GM21529 (cell line): ENCODE data around the gene FOXP1.

Source experiments
- ATAC-seq: cut with Tn5 transposase; IDR thresholded peaks from one replicate; pipeline ENCODE4 v1.9.1; 2021; ENCODE audit not compliant: unreplicated experiment

FOXP1 gene

DNA sequence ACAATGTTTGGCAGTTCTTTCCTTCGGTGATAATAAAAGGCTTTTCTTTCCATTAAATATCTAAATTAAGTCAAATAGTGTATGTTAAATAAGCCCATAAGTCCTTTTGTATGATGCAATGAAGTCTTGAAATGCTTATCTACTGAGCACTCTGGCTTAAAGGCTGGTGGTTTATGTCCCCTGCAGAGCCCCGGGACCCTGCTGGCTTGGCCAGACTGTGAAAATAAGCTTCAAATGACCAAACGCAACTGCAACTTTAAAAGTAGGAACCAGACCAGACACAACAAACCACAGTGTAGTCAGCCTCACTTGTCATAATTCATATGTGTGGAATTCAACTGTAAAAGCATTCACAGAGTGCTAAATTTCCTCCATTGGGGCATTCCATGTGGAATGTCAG is 72.5 kb downstream of the FOXP1 start:
- ATAC-seq, result no peak

DNA sequence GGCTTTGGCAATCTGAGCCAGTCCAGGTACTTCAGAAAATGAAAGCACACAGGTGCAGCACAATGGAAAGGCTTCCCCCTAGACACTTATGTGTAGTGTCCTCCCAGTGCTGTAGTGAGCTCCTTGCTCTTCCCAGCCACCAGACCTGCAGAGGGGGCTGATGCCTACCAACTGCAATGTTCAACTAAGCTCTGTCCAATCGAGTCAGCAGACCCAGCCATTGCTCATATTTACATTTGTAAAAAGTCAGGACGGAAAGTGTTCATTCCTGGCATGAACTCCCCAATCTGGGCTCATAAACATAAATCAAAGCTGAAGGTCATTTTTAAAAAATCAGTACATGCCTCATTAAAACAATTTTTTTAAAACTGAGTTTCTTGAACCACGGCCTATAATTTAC is 73.0 kb downstream of the FOXP1 start:
- no peak for ATAC-seq

DNA sequence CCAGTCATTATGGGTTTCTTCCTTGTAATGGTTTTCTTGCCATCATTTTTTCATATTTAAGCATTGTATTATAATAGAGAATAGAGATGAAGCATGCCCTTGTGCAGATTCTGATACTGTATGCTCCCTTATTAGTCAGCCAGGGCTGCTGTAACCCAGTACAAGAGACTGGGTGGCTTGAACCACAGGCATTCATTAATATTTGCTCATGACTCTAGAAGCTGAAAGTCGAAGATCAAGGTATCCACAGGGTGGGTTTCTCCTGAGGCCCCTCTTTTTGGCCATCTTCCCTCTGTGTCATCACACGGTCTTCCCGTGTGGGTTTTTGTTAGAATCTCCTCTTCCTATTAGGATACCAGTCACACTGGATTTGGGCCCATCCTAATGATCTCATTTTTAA is 74.5 kb downstream of the FOXP1 start:
- no peak for ATAC-seq

DNA sequence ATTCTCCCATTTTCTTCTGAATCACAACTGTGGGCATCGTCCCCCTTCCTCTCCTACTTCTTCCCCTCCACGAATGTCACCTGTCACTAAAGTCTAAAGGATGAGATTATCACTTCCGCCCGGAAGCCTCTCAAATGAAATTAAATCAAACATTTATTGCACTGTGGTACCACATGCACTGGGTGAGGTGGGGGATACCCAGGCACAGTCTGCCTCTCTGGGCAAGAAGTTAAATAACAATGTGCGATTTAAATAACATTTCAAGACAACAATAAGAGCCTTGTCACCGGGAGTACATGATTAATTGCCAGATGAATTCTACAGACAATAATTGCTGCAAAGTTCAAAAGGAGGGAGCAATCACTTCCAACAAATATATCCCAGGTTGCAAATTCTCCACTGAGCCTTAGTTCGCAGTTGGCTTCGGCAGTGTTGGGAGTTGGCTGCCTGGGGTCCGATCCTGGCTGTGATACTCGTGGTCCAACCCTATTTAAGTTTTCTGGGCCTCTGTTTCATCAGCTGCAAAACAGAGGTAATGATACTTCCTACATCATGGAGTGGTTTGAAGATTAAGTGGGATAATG is 77.7 kb downstream of the FOXP1 start:
- ATAC-seq, result no peak

DNA sequence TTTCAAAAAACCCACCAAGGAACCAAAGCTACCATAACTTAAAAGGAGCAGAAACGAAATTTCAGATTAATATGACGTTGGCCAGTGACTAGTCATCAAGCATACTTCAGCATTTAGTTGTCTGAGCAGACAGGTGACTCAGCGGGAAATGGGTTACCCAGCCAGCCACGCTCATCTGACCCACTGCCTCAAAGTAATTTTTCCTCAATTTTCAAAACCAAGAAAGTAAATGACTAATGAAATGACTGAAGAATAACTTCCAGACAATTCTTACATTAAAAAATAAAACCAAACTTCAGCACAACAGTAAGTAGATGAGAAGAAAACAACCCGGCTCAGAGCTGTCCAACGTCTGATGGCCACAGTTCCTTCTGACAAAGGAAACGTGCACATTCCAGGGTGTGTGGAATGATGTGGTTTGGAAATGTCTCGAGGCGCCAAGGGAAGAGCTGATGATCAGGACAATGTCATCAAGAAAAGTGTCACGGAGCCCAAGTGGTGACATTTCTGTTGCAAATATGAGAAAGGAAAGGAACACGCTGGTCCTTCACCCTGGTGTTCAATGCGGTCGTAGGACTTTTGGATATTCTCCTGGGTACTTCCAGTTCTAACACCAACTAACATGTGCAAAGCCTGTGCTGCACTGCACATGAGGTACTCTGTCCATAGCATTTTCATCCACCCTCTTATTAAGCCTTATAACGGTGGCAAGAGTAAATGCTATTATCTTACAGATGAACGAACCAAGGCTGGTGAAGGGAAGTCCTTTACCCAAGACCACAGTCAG is 79.1 kb downstream of the FOXP1 start:
- ATAC-seq, result no peak

DNA sequence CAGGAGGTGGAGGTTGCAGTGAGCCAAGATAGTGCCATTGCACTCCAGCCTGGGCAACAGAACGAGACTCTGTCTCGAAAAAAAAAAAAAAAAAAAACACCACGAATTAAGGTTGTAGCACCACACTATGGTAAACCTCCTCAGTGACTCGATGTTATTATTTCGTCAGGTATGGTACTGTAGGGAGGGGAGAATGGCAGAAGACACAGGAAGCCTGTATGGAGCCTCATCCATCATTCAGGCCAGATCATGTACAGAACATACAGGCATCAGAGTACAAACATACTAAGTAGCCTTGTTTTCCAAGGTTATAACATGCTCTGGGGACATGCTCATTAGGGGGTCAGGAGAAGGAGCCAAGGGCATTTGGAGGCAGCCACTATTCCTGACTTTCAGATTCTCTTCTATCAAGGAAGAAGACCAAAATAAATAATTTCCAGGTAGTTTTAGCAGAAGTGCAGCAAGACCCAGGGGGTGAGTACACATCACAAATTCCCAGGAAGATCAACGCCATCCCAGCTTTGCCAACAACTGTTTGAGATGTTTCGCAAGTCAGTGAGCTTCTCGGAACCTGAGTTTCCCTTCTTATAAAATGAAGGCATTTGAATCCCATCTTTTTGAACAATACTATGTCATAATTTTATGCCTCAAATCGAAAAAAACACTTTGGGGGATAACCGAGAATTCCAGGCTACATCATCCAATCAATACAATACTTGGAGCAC is 79.8 kb downstream of the FOXP1 start:
- ATAC-seq, result no peak

DNA sequence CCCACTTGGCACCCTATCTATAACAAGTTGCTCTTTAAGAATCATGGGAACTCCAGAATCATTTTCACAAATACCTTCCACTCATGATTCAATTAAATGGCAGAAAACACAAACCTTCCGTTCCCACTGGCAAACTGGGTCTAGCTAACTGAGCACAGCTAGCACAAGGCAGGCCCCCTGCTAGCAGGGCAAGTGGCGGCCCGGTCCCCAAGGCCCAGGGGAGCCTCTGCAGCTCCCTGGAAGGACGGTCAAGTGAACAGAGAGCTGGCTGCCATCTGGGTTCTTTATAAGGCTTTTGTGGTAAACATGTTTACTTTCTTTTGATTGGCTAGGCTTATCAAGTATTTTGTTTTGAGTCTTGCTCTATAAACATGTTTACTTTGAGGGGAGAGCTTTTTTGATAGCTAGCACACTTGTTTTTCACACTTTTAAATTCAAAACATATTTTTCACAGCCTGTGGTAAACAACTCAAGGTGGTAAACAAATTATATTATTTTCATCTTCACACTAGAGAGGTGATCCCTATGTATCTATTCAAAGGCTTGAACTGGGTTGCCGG is 81.4 kb downstream of the FOXP1 start:
- ATAC-seq, result no peak

DNA sequence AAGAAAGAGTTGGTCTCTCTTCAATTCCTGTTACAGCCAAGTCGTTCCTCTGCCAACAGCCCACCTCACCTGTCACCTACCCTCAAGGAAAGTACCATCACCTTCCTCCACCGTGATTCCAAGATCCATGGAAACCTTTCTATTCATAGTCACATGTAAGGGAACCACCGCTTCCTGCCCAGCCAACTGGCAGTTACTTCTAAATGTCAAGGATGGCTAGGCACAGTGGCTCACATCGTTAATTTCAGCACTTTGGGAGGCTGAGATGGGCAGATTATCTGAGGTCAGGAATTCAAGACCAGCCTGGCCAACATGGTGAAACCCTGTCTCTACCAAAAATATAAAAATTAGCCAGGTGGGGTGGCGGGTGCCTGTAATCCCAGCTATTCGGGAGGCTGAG is 82.8 kb downstream of the FOXP1 start:
- no peak for ATAC-seq

DNA sequence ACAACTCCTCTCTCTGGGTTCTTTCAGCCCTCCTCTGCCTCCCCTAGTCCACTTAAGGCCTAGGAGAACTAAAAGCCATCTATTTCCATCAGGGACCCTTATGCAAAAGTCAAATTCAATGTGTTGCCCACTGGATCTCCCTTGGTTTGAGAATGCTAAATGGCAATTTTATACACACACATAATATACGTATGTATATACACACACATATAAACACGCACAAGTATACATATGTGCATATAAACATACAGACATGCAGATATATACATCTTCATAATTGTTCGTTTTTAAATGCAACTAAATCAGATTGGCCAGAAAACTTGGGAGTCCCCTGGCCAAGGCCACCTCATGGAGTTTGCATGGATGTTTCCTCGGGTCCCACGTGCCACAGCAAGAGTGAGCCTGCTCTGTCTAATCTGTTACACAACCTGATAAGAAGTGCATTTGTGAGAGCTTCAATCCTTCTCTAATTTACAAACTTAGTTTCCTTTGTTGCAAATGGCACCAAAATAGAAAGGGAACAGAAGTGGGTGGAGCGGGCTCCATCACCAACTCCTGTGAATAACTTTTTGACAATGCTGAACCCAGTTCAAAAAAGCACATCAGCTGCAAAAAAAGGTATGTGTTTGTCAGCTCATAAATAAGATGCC is 84.2 kb downstream of the FOXP1 start:
- no peak for ATAC-seq

DNA sequence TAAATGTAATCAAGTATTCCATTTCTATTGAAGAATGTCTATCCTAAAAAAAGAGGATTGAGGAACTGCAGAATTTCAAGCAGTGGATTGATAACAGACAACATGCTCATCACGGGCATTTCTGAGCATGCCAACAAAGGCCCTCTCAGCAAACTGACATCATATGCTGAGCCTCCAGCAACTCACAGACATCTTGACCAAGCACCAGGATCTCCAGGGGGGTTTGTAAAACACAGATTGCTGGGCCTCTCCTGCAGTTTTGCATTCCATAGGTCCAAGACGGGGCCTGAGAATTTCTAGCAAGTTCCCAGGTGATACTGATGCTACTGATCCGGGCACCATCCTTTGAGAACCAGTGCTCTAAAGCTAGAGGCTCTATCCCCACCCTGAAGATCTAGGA is 85.0 kb downstream of the FOXP1 start:
- no peak for ATAC-seq

DNA sequence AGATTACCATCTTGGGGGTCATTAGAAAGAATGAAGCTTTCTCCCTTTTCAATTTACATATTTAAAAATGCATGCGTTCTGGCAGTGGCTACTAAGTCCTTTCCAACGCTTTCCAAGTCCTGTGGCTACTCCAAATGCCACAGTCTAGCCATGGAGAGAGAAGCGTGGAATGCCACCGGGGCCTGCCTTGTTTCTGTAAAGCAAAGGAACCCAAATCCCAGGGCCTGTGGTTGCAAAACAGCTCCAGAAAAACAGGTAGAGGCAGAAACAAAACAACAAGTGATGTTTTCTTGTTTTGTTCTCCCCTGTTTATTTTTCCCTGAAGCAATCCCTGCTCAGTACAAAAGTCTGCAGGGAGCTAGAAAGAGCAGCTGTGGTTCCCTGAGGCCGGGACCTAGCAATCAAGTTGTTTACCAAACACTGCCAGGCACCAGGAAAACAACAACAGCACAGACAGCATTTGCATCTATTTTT is 85.5 kb downstream of the FOXP1 start:
- ATAC-seq, result no peak

DNA sequence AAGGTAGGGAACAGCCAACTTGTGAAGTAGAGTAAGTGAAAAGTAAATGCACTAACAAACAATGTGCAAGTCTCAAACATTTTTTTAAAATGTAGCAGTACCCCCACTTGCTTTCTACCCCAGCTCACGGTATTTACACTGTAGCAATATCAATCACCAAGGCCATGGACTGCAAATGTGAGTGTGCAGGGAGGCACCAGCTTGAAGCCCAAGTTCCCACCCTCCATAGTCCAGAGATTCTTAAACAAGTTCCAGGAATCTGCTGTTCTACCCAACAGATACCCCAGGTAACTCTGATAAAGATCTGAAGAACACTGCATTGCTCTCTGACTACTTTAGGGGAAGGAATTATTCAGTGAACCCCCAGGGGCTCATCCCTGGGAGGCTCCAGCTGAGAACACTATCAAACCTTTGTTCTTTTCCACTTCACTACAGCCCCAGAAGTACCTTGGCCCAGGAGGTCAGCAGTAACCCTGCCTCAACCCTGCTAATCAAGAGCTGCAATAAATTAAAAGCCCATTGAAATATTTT is 86.1 kb downstream of the FOXP1 start:
- no peak for ATAC-seq

DNA sequence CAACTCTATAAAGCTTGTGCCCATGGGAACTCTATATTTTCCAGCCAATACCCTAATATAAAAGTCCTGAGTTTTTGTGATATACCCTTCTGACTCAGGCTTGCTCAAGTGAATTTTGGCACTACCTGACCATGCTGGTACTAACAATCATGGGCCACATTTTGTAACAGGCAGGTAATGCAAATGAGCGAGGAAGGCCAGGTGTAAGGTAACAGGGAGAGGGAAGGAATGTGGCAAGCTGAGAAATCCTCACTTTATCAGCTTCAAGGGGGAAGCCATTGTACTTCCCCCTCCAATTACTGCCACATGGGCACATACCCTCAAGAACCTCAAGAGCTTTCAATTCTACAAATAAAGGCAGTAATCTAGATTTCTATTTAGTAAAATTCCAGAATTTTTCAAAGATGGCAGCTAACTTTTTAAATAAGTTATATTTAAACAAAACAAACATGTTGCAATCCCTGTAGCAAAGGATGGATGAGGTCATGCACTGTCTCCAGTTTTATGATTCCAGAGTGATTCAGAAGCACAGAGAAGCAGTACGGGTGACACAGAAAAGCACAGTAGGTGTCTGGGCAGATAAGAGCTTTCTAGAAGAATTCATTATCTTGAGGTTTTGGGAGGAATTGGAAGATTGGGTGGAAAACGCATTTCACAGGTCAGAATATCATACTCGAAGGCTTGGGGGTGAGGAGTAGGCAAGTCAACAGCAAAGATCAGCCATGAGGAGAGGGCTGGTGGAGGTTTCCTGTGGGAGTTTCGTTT is 87.6 kb downstream of the FOXP1 start:
- no peak for ATAC-seq

DNA sequence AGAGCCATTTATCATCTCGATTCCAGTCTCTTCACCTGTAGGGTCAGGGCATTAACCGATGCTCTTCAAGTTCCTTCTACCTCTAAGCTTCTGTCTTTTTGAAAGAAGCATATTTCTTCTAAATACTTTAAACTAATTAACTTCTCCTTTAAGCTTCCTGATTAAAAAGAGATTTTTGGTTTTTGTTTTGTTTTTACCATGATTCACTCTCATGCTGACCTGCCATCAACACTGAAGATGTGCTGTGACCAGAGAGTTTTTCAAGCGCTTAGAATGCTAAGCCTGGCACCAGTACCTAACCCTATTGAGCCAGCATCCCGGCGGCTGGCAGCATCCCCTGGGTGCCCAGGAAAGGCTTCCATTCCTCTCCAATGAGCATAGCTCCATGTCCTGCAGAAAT is 89.3 kb downstream of the FOXP1 start:
- ATAC-seq, result no peak

DNA sequence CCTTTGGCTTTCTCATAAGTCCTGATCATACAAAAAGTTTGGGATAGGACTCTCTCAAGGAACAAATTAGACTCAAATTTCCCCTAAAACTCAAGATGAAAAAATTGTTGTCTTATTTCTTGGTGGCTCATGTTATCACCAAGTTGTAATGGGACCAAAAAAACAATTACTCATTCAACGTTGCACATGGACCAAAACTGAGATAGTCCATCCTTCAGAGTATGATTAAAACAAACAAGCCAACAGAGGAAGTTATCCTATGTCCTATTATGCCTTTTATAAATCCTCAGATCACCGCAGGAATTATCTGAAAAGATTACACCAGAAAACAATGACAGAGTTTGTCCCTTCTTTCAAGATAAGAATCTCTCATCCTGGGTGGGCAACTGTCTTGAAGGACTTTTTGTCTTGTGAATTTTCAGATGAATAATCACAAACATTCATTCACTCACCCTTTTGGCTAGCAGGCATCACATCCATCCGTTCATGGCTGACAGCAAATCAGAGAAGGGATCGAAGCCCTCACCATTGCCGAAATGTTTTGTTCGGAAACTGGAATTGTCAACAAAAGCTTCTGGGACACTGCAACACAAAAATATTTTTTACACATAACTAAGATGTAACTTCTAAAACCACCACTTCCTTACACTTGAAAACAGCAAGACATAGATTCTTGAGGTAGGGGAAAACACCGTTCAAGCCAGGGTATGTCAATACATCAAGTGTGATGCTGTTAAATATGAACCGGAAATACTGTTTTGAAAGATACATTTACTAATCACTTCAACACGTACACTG is 90.4 kb downstream of the FOXP1 start:
- no peak for ATAC-seq

DNA sequence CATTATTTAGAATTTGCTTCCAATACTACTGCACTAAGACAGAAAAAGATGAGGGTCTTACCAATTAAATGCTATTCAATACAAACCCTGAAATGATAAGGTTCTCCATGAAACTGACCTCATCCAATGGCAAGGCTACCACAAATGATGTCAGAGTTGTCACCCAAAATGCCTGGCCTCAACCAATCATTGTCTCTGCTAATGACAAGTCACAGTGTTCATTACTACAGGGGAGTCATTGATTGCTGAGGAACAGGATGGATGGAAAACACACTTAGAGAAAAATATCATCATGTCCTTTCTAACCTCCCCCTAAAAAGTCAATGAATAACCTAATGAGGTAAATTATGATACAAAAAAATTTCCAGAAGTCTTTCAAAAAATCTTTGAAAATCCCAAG is 91.0 kb downstream of the FOXP1 start:
- ATAC-seq, result no peak

DNA sequence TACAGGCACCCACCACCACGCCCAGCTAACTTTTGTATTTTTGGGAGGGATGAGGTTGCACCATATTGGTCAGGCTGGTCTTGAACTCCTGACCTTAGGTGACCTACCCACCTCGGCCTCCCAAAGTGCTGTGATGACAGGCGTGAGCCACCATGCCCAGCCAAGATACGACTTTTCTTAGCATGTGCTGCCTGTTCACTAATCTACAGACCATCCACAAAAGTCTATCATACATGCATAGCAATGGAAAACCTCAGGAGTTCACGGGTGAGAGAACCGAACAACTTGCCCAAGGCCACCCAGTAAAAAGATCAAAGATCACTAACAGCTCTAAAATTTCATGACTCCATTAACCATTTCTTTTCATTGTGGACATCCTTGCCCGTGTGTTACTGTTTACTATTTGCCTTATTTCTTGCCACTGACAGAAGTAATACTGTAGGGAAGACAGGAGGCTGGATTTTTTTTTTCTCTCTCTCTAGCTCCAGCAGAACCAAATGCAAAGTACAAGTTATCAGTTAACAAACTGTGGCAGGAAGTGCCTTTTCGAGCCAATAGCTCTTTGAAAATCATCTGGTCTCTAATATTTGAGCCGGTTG is 92.3 kb downstream of the FOXP1 start:
- no peak for ATAC-seq

DNA sequence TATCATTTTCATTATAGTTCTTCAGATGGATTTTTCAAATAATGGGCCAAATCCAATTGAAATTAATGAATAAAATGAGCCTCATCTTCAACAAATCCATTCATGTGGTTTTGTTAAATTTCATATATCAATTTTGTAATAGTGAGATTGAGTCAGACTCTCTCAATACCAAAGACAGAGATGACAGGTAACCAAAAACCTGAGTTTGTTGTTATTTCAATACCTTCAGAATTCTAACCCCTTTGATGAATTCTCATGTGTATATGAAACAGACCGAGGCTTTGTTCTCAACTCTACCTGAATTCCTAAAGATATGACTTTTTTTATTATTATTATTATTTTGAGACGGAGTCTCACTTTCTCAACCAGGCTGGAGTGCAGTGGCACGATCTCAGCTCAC is 92.8 kb downstream of the FOXP1 start:
- no peak for ATAC-seq

DNA sequence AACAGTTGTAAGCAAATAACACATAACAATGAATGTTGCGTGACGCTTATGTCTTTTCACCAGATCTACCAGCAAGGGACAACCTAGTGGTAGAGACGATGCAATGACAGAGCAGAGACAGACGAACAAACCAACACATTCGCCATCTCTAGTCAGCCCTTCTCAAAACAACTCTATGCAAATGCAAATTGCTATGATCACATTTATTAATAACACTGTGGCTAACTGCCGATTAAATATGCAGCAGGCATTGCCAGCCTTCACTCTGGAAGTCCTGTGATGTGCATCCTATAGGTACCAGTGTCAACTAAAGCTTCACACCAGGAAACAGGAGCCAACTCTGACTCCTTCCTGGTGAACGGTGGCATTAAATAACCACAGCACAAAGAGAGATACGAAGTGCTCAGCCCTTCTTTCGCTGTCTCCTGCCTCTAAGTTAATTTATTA is 94.2 kb downstream of the FOXP1 start:
- no peak for ATAC-seq
